ENCODE data around the gene NAA35.
"Not testable (repeated sequence)": the region's sequence is repeated elsewhere in the genome, so short reads cannot be mapped to it uniquely, and the experiment has no call there.

The NAA35 gene

GRCh38 chr9:85942913-85943709 lies 2.2 kb downstream of the NAA35 start:
- H3K4me3 ChIP-seq (ENCODE audit: low read length): no peak overlapping the region
- peak; percentile 14 for DNase-seq (ENCODE audit: low read depth, low spot score)

- no peak for DNase-seq (ENCODE audit: low read depth, low spot score)
These were observed 2.9 kb downstream of the NAA35 start for GRCh38 chr9:85943757-85944430.

GRCh38 chr9:85944672-85945071 lies 3.7 kb downstream of the NAA35 start:
- DNase-seq (ENCODE audit: low read depth, low spot score): no peak
- no peak overlapping the region for H3K4me3 ChIP-seq (ENCODE audit: low read length)

More at GRCh38 chr9:85943757-85944430, 2.9 kb downstream of the NAA35 start:
- no peak overlapping the region for H3K4me3 ChIP-seq (ENCODE audit: low read length)

GRCh38 chr9:85949586-85950335 lies 8.8 kb downstream of the NAA35 start:
- no peak for DNase-seq (ENCODE audit: low read depth, low spot score)
- H3K4me3 ChIP-seq (ENCODE audit: low read length): no peak overlapping the region

GRCh38 chr9:85959955-85960354 lies 19.0 kb downstream of the NAA35 start:
- H3K4me3 ChIP-seq (ENCODE audit: low read length): no peak overlapping the region
- no peak for DNase-seq (ENCODE audit: low read depth, low spot score)

- no peak for DNase-seq (ENCODE audit: low read depth, low spot score)
- no peak overlapping the region for H3K4me3 ChIP-seq (ENCODE audit: low read length)
These were observed 19.7 kb downstream of the NAA35 start for GRCh38 chr9:85960688-85961093.

- no peak overlapping the region for H3K4me3 ChIP-seq (ENCODE audit: low read length)
- DNase-seq (ENCODE audit: low read depth, low spot score): no peak
These were observed 23.6 kb downstream of the NAA35 start for GRCh38 chr9:85964526-85964925.

GRCh38 chr9:85964949-85965348 lies 24.0 kb downstream of the NAA35 start:
- DNase-seq (ENCODE audit: low read depth, low spot score): no peak
- no peak overlapping the region for H3K4me3 ChIP-seq (ENCODE audit: low read length)

GRCh38 chr9:85969727-85970126 lies 28.8 kb downstream of the NAA35 start:
- no peak overlapping the region for H3K4me3 ChIP-seq (ENCODE audit: low read length)
- no peak for DNase-seq (ENCODE audit: low read depth, low spot score)

GRCh38 chr9:85971731-85972130 lies 30.8 kb downstream of the NAA35 start:
- no peak for DNase-seq (ENCODE audit: low read depth, low spot score)
- H3K4me3 ChIP-seq (ENCODE audit: low read length): no peak overlapping the region

GRCh38 chr9:85973238-85973637 lies 32.3 kb downstream of the NAA35 start:
- no peak overlapping the region for H3K4me3 ChIP-seq (ENCODE audit: low read length)

GRCh38 chr9:85974055-85974547 lies 33.2 kb downstream of the NAA35 start:
- not testable (repeated sequence) for DNase-seq (ENCODE audit: low read depth, low spot score); H3K4me3 ChIP-seq (ENCODE audit: low read length)

More at GRCh38 chr9:85973238-85973637, 32.3 kb downstream of the NAA35 start:
- DNase-seq (ENCODE audit: low read depth, low spot score): no peak

- no peak for DNase-seq (ENCODE audit: low read depth, low spot score)
- no peak overlapping the region for H3K4me3 ChIP-seq (ENCODE audit: low read length)
These were observed 37.5 kb downstream of the NAA35 start for GRCh38 chr9:85978496-85978895.

- no peak for DNase-seq (ENCODE audit: low read depth, low spot score)
- H3K4me3 ChIP-seq (ENCODE audit: low read length): no peak overlapping the region
These were observed 40.4 kb downstream of the NAA35 start for GRCh38 chr9:85981369-85981768.

GRCh38 chr9:85984457-85984856 lies 43.5 kb downstream of the NAA35 start:
- no peak overlapping the region for H3K4me3 ChIP-seq (ENCODE audit: low read length)
- no peak for DNase-seq (ENCODE audit: low read depth, low spot score)

GRCh38 chr9:85987236-85987635 lies 46.3 kb downstream of the NAA35 start:
- DNase-seq (ENCODE audit: low read depth, low spot score): no peak

GRCh38 chr9:85994191-85994590 lies 53.2 kb downstream of the NAA35 start:
- no peak overlapping the region for H3K4me3 ChIP-seq (ENCODE audit: low read length)
- DNase-seq (ENCODE audit: low read depth, low spot score): no peak

More at GRCh38 chr9:85987236-85987635, 46.3 kb downstream of the NAA35 start:
- H3K4me3 ChIP-seq (ENCODE audit: low read length): no peak overlapping the region

GRCh38 chr9:85995097-85995496 lies 54.2 kb downstream of the NAA35 start:
- no peak for DNase-seq (ENCODE audit: low read depth, low spot score)
- no peak overlapping the region for H3K4me3 ChIP-seq (ENCODE audit: low read length)

GRCh38 chr9:85995599-85995998 lies 54.7 kb downstream of the NAA35 start:
- H3K4me3 ChIP-seq (ENCODE audit: low read length): no peak overlapping the region
- DNase-seq (ENCODE audit: low read depth, low spot score): no peak

All from Jurkat, Clone E6-1 (cell line).